CD4-positive, alpha-beta T cell treated with Interleukin-4 for 1 hour (primary cell): ENCODE results near the gene CSNK1A1L.
"Not testable (repeated sequence)": the region's sequence is repeated elsewhere in the genome, so short reads cannot be mapped to it uniquely, and the experiment has no call there.

Experiments
- DNase-seq, 2 donors: peaks; one replicate each; pipeline ENCODE4 v3.0.0-alpha.2; 2020 to 2022

CSNK1A1L gene

GRCh38 chr13:37102896-37103295 lies 2.6 kb downstream of the CSNK1A1L start:
- no peak for DNase-seq

- no peak for DNase-seq
Measured at GRCh38 chr13:37101201-37101600, 4.3 kb downstream of the CSNK1A1L start.

GRCh38 chr13:37100731-37101130 lies 4.7 kb downstream of the CSNK1A1L start:
- no peak for DNase-seq

- DNase-seq, result no peak
Measured at GRCh38 chr13:37097076-37097475, 8.4 kb downstream of the CSNK1A1L start.

GRCh38 chr13:37094840-37095239 lies 10.6 kb downstream of the CSNK1A1L start:
- DNase-seq, result no peak

- DNase-seq, result no peak
Measured at GRCh38 chr13:37094099-37094498, 11.4 kb downstream of the CSNK1A1L start.

GRCh38 chr13:37091835-37092234 lies 13.6 kb downstream of the CSNK1A1L start:
- DNase-seq, result no peak

GRCh38 chr13:37090912-37091311 lies 14.6 kb downstream of the CSNK1A1L start:
- DNase-seq, result no peak

GRCh38 chr13:37089495-37089894 lies 16.0 kb downstream of the CSNK1A1L start:
- DNase-seq, result no peak

- no peak for DNase-seq
Measured at GRCh38 chr13:37087486-37087885, 18.0 kb downstream of the CSNK1A1L start.

GRCh38 chr13:37085606-37086005 lies 19.9 kb downstream of the CSNK1A1L start:
- no peak for DNase-seq

GRCh38 chr13:37076818-37077217 lies 28.6 kb downstream of the CSNK1A1L start:
- no peak for DNase-seq

GRCh38 chr13:37075164-37075563 lies 30.3 kb downstream of the CSNK1A1L start:
- DNase-seq, result no peak

- peak in 1 of 2 donors; percentile 31 for DNase-seq
Measured at GRCh38 chr13:37074703-37075102, 30.8 kb downstream of the CSNK1A1L start.

GRCh38 chr13:37072024-37072423 lies 33.4 kb downstream of the CSNK1A1L start:
- DNase-seq, result no peak

- no peak for DNase-seq
Measured at GRCh38 chr13:37070956-37071355, 34.5 kb downstream of the CSNK1A1L start.

- no peak for DNase-seq
Measured at GRCh38 chr13:37070145-37070695, 35.2 kb downstream of the CSNK1A1L start.

- no peak for DNase-seq
Measured at GRCh38 chr13:37069597-37070103, 35.8 kb downstream of the CSNK1A1L start.

GRCh38 chr13:37068962-37069361 lies 36.5 kb downstream of the CSNK1A1L start:
- no peak for DNase-seq

GRCh38 chr13:37067874-37068273 lies 37.6 kb downstream of the CSNK1A1L start:
- no peak for DNase-seq

GRCh38 chr13:37065890-37066526 lies 39.5 kb downstream of the CSNK1A1L start:
- DNase-seq, result no peak

GRCh38 chr13:37059848-37060192 lies 45.6 kb downstream of the CSNK1A1L start:
- no peak for DNase-seq

- peak; percentile 92 to 94 for DNase-seq
Measured at GRCh38 chr13:37058910-37059847, 46.3 kb downstream of the CSNK1A1L start, which contains the start of gene SUPT20H. SUPT20H (minus strand) TSS chr13:37059688; CDS start chr13:37051490, 8,198 bp downstream.

GRCh38 chr13:37056228-37056627 lies 49.2 kb downstream of the CSNK1A1L start:
- DNase-seq, result not testable (repeated sequence)
